K562 treated with DMSO at 1 percent for 12 hours (cell line): ENCODE data around the gene ZNF383. TPM values are rescaled to one million over a fixed set of nuclear protein-coding genes. Genes with fewer than 3 reads are reported as not detected.

Source experiments
- total RNA-seq: library from RNA; unstranded; fragments of 300-600 nt; gene quantifications from 2 replicates; pipeline ENCODE4 v1.2.3, GENCODE V29; 2022; ENCODE audit not compliant: insufficient read depth

ZNF383 gene
- total RNA-seq: 1.7 and 4.5 TPM in 2 replicates

DNA sequence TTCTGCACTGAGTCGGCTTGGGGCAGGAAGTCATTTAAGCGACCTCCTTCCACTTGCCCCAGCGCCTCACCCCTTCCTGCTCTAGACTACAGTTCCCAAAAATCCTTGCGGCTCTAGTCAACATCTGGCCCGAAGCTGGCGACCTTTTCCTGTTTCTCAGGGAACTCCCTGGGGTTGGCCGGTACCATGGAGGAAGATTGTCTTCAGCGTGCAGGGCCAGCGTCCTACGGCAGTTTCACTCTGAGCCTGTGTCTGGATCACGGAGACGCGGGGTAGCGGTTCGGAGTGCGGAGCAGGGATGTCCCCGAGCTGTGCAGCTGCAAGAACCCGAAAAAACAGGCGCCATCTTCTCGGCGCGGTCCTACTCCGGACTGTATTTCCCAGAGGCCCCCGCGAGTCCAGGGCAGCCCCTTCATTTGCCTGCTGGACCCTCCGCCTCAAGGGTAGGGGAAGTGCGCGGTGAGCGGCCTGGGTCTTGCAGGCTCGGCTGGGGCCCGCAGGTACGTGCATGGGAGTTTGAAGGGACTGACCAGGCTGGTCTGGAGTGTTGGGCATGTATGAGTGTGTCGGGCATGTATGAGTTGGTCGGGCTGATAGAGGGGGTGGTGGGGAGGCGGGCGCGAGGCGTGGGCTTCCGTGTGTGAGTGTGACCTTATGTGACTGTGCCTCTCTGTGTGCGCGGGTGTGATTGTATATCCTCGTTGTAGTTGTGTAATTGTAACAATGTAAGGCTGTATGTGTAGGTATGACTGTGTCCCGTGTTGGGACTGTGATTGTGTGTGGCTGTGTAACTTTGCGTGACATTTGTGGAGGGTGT, at the start of gene ZNF383:
TSS of gene ZNF383 (plus strand) at position 440 of the 817 bp plus-strand sequence. CDS start 12,240 bp downstream, outside the sequence.

DNA sequence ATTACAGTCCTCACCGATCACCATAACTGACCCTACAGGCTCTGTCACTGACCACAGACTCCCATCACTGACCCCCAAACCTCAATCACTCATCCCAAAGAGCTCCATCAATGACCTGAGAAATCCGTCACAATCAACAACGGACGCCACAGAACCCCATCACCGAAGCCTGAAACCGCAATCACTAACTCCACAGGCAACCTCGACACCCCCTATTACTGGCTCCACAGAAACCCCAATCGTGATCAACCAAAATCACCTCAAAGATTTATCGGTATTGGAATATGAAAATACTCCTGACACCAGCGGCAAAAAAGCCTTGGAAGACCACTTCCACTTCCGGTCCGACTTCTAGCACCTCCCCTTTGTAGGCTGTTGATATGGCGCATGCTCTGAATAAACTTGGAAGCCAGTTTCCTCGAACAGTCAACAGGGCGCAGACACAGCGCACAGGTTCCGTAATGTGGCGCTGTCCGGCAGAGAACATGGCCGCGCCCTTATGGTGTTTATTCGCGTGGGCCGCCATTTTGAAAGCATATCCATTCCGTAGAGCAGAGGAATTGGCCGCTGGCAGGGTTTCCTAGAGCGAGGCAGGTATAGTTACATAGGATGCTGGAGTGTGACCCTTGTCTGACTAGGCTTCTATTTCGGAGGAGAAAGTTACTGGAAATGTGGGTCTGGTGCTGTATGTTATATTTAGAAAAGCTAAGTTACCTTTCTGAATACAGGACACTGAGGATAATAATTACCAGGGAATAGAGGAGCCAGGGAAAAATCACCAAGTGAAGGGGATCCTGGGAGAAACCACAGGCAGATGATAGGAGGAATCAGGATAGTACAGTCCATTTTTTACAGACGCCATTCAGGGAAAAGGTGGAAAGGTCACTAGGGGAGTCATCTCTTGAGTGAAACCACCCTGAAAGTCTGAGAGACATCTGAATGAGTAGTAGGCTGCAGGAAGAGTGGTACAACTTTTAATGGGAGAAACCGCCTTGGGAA, 45.3 kb upstream of the ZNF383 start, which contains the start of gene ZNF585A:
TSS of gene ZNF585A (minus strand) at position 328 of the 999 bp plus-strand sequence. CDS start 2,785 bp downstream, outside the sequence.

Other genes with a start within 250 kb of the ZNF383 start
- 2.2 and 5.8 TPM in 2 replicates for gene ZNF420, start 139.8 kb upstream of the ZNF383 start, total RNA-seq
- 9.7 and 10.7 TPM in 2 replicates for gene ZNF585A, start 45.5 kb upstream of the ZNF383 start, total RNA-seq
- gene ZNF585B, start 7.7 kb upstream of the ZNF383 start, total RNA-seq: 2.1 and 2.3 TPM in 2 replicates
- gene ZNF527, start 152.9 kb downstream of the ZNF383 start, total RNA-seq: 3.0 TPM in 1 of 2 replicates, not detected in the other
- gene ZNF569, start 249.2 kb downstream of the ZNF383 start, total RNA-seq: 0.92 and 1.9 TPM in 2 replicates